H7 (cell line): ENCODE measurements around the gene LLCFC1. TPM values are rescaled to one million over a fixed set of nuclear protein-coding genes. Genes with fewer than 3 reads are reported as not detected.
A peak's percentile ranks its signal among the peaks of the same experiment; 100 is the strongest.

Source experiments
- DNase-seq: peaks from one replicate; pipeline ENCODE4 v3.0.0; 2012
- H3K27me3 ChIP-seq: 2 replicates; pipeline ENCODE4 v1.6.0; 2011; ENCODE audit warnings: mild to moderate bottlenecking, low read length; ENCODE audit not compliant: control insufficient read depth, insufficient read depth
- H3K36me3 ChIP-seq: replicated peaks from 2 replicates; pipeline ENCODE4 v1.5.1; 2011; ENCODE audit warnings: low read length; ENCODE audit not compliant: control insufficient read depth, insufficient read depth
- H3K4me3 ChIP-seq: 2 replicates; pipeline ENCODE4 v1.5.1; 2011; ENCODE audit warnings: low read depth, mild to moderate bottlenecking, control low read depth, low read length, moderate library complexity; ENCODE audit not compliant: insufficient read depth
- total RNA-seq: library from RNA; depleted of rRNA; stranded (reverse); fragments of >200 nt; shearing (Covaris generic); gene quantifications from 2 replicates; pipeline ENCODE4 v1.2.3, GENCODE V29; 2014

LLCFC1 gene
- total RNA-seq, 1 experiment from 2014 or later: not detected

- no peaks in the 10 kb centered on the region for H3K36me3 ChIP-seq
- DNase-seq: no peak
- no peaks in the 10 kb centered on the region for H3K27me3 ChIP-seq
- H3K4me3 ChIP-seq: no peak overlapping the region
These were observed 4.5 kb downstream of the LLCFC1 start for GRCh38 chr7:142943706-142944268.

DNA sequence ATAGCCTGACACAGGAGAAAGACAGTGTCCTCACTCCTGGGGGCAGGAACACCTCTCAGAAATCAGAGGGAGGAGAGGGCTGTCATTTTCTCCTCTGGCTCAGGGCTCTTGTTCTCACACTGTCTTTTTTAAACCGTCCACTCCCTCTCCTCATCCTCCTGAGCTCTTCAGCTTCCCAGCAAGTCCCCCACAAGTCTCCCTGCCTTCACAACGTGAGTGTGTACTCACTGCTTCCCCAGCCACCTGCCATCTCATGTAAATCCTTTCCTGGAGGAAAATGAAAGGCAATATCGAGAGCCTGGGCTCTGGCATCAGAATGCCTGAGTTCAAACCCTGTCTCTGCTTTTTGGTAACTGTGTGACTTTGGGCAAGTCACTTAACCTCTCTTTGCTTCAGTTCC is 5.7 kb downstream of the LLCFC1 start:
- Histone ChIP-seq H3K36me3 (no peaks in the 10 kb centered on the region), H3K4me3 (no peak overlapping the region), H3K27me3 (no peaks in the 10 kb centered on the region)
- no peak for DNase-seq

DNA sequence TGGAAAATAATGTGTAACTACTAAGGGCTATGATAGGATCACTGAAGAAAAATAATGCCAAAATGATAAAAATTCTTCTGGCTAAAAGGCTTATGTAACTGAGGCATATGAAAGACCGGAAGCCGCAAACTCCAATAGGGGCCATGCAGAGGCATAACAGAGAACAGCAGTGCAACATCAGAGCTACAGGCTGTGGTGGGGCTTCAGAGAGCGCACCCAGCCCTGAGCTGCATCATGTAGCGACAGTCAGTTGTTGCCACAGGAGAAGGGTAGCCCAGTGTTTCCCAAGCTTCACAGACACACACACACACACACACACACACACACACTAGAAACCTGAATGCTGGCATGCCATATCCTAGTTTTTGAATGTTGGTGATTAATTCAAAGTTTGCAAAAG is 9.3 kb downstream of the LLCFC1 start:
- no peaks in the 10 kb centered on the region for H3K27me3 ChIP-seq
- H3K4me3 ChIP-seq: no peak overlapping the region
- no peak for DNase-seq
- H3K36me3 ChIP-seq: no peaks in the 10 kb centered on the region

GRCh38 chr7:142950235-142950634 is 11.0 kb downstream of the LLCFC1 start:
- no peak for DNase-seq

GRCh38 chr7:142954680-142955268 is 15.5 kb downstream of the LLCFC1 start:
- Histone ChIP-seq H3K4me3 (no peak overlapping the region), H3K36me3 (no peaks in the 10 kb centered on the region), H3K27me3 (no peaks in the 10 kb centered on the region)
- DNase-seq: no peak

More at GRCh38 chr7:142950235-142950634, 11.0 kb downstream of the LLCFC1 start:
- H3K27me3 ChIP-seq: no peaks in the 10 kb centered on the region
- H3K36me3 ChIP-seq: no peaks in the 10 kb centered on the region
- no peak overlapping the region for H3K4me3 ChIP-seq

- H3K36me3 ChIP-seq: no peaks in the 10 kb centered on the region
- no peak overlapping the region for H3K4me3 ChIP-seq
- DNase-seq: no peak
- H3K27me3 ChIP-seq: no peaks in the 10 kb centered on the region
These were observed 17.8 kb downstream of the LLCFC1 start for GRCh38 chr7:142956951-142957623.

DNA sequence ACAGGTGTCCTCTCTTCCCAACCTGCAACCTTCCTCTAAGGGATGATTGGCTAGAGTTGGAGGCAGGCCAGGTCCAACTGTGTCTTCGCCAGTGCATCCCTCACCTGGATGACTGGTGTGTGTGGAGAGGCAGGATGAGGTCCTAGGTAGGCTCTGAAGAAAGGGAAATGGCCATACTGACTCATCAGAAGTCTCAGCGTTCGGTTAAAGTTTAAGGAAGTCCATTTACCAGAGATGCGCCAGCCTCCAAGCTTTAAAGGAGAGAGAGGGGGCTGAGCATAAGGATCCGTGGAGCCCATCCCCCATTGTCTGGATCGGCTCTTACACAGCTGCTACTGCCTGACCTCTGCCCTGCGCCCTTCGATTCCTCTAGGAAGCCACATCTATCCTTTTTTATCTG is 18.4 kb downstream of the LLCFC1 start:
- H3K27me3 ChIP-seq: no peaks in the 10 kb centered on the region
- DNase-seq: no peak
- no peak overlapping the region for H3K4me3 ChIP-seq
- no peaks in the 10 kb centered on the region for H3K36me3 ChIP-seq

- H3K36me3 ChIP-seq: no peaks in the 10 kb centered on the region
- no peak overlapping the region for H3K4me3 ChIP-seq
- no peak for DNase-seq
- no peaks in the 10 kb centered on the region for H3K27me3 ChIP-seq
These were observed 19.9 kb downstream of the LLCFC1 start for GRCh38 chr7:142959202-142959601.

DNA sequence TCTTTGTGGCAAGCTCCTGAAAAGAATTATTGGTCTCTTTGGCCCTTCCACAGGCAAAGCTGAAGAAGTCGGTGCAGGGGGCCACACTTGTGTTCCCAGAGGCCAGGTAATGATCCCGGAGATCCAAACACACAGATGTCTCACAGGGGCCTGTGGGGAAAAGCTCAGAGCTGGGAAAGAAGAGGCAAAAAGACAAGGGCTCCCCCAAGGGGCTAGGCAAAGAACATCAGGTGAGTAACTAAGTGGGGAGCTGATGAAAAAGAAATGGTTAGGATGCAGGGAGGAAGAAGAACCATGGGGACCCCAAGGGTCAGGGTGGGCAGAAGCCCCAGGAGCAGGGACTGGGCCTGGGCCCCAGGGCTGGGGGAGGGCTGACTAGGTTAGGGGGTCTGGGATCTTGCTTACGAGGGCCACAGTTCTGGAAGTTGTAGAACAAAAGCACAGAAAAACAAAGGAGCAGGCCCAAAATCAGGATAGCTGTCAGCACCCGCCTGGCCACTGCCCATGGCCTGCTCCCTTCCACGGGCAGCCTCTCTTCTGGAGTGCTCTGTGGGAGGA is 21.8 kb downstream of the LLCFC1 start:
- H3K27me3 ChIP-seq: no peaks in the 10 kb centered on the region
- H3K36me3 ChIP-seq: no peaks in the 10 kb centered on the region
- no peak for DNase-seq
- H3K4me3 ChIP-seq: no peak overlapping the region

- H3K36me3 ChIP-seq: no peaks in the 10 kb centered on the region
- H3K27me3 ChIP-seq: no peaks in the 10 kb centered on the region
- no peak overlapping the region; the same call in 1 of the 2 replicates for H3K4me3 ChIP-seq
- peak; percentile 16 for DNase-seq
These were observed 22.3 kb downstream of the LLCFC1 start for GRCh38 chr7:142961595-142961972.

DNA sequence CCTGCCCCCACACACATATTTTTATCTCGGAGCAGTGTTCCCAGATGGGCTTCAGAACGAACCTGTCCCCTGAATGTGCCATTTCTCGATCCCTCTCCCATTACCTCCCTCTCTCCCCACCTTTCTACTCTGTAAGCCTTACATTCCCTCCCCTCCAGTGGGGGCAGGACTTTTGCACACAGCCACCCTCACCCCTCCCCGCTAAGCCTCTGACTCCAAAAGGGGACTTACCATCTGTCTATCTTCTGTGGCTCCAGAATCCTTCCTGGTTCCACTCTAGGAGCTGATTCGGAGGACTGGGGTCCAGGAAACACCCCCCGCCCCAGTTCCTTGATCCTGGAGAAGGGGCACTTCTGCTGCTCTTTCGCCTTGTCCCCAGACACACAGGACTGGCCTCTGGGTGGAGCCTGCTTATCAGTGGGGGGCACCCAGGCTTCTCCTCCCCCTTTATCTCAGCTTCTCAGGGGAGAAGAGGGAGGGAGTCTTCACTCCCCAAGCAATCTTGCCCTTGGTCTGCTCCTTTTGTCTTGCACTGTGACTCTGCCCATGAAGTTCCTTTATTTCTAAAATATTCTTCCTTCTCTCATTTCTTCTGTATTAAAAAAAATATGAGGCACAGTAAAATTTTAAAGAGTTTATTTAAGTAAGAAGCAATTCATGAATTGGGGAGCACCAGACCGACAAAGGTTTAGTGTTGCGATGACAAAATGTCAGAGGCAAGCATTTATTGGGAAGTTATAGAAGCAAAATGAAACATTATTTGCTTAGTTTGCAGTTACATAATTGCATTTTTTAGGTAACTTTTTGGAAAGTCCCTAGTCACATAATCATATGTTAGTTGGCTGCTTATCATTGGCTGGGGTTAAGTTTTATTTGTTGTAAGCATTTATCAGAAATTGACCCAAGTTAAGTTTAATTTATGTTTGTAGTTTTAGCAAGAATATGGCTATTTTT is 23.0 kb downstream of the LLCFC1 start, which contains the start of gene KEL:
TSS of gene KEL (minus strand) at position 391 of the 954 bp plus-strand sequence. CDS start at position 234, 157 bp downstream.
- Histone ChIP-seq H3K27me3 (no peaks in the 10 kb centered on the region), H3K4me3 (no peak within 1 kb of the TSS; the same call in 1 of the 2 replicates), H3K36me3 (no peaks in the 10 kb centered on the region)
- DNase-seq: peak; percentile 30

DNA sequence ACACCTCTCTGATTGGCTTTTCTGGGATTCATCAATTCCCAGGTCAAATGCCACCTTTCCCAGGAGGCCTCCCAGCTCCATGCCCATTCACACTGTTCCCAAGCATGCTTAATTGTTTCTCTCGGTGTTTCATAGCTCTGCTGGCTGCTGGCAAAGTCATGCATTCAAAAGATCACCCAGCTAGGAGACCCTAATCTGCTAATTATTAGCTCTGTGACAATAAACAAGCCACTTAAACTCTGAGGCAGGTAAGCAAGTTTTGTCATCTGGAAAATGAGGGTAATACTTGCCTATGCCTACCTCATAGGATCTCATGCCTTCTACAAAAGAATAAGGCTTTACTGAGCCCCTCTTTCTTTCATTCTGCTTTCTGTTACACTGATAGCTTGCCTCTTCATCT is 23.7 kb downstream of the LLCFC1 start:
- DNase-seq: no peak
- H3K27me3 ChIP-seq: no peaks in the 10 kb centered on the region

DNA sequence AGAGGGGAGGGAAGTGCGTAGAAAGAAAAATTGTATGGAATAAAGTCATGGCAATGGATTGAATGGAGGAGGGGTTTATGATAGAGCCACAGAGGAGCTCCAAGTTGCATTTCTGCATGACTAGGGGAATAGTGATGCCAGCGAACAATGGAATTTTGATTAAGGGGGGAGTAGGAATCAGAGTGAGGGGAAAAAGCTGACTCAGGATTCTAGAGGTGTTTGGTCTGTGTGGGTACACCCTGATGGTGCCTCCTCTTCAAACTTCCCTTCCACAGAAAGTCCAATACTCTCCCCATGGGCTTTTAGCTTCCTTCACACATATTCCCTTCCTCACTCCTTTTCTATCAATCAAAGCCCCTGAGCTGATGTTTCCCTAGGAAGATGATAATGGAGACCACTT is 24.7 kb downstream of the LLCFC1 start:
- Histone ChIP-seq H3K36me3 (no peaks in the 10 kb centered on the region), H3K4me3 (no peak overlapping the region), H3K27me3 (no peaks in the 10 kb centered on the region)
- no peak for DNase-seq

More for the DNA sequence above, 23.7 kb downstream of the LLCFC1 start:
- Histone ChIP-seq H3K36me3 (no peaks in the 10 kb centered on the region), H3K4me3 (no peak overlapping the region)
